ENCODE results near the gene PLPPR1. TPM values are rescaled to one million over a fixed set of nuclear protein-coding genes. Genes with fewer than 3 reads are reported as not detected.
"Not testable (repeated sequence)": the region's sequence is repeated elsewhere in the genome, so short reads cannot be mapped to it uniquely, and the experiment has no call there.

The PLPPR1 gene
- total and polyA plus RNA-seq, 2 of the 13 experiments (the other 11 are each of a cell fraction or from before 2014, with no cell fraction given) = 16.0 to 84.7 TPM

DNA sequence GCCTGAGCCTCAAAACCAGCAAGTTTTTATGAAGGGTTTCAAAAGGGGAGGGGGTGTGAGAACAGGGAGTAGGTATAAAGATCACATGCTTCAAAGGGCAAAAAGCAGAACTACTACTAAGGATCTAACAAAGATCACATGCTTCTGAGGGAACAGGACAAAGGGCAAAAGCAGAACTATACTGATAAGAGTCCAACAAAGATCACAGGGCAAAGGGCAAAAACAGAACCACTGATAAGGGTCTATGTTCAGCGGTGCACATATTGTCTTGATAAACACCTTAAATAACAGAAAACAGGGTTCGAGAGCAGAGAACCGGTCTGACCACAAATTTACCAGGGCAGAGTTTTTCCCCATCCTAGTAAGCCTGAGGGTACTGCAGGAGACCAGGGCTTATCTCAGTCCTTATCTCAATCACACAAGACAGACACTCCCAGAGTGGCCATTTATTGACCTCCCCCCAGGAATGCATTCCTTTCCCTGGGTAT lies 298.9 kb downstream of the PLPPR1 start (continued):
- peak; percentile 80 for TF ChIP-seq CREM (IDR thresholded peaks at IDR 0.05)
- not testable (repeated sequence) for TF ChIP-seq CREM (CRISPR knock-in tag; IDR thresholded peaks at IDR 0.05)
- TF ChIP-seq ZNF747 (CRISPR knock-in tag; IDR thresholded peaks at IDR 0.05; ENCODE audit: borderline replicate concordance) = peak; percentile 49; the same call in 1 of the 2 replicates
- peak; percentile 91 for TF ChIP-seq ISL2 (CRISPR knock-in tag; IDR thresholded peaks at IDR 0.05)
- 0 out of 2 replicates have a peak, but pooled peaks have one; percentile 35 for TF ChIP-seq ATF6 (CRISPR knock-in tag; conservative IDR thresholded peaks at IDR 0.05)
- TF ChIP-seq, protein P1, sequence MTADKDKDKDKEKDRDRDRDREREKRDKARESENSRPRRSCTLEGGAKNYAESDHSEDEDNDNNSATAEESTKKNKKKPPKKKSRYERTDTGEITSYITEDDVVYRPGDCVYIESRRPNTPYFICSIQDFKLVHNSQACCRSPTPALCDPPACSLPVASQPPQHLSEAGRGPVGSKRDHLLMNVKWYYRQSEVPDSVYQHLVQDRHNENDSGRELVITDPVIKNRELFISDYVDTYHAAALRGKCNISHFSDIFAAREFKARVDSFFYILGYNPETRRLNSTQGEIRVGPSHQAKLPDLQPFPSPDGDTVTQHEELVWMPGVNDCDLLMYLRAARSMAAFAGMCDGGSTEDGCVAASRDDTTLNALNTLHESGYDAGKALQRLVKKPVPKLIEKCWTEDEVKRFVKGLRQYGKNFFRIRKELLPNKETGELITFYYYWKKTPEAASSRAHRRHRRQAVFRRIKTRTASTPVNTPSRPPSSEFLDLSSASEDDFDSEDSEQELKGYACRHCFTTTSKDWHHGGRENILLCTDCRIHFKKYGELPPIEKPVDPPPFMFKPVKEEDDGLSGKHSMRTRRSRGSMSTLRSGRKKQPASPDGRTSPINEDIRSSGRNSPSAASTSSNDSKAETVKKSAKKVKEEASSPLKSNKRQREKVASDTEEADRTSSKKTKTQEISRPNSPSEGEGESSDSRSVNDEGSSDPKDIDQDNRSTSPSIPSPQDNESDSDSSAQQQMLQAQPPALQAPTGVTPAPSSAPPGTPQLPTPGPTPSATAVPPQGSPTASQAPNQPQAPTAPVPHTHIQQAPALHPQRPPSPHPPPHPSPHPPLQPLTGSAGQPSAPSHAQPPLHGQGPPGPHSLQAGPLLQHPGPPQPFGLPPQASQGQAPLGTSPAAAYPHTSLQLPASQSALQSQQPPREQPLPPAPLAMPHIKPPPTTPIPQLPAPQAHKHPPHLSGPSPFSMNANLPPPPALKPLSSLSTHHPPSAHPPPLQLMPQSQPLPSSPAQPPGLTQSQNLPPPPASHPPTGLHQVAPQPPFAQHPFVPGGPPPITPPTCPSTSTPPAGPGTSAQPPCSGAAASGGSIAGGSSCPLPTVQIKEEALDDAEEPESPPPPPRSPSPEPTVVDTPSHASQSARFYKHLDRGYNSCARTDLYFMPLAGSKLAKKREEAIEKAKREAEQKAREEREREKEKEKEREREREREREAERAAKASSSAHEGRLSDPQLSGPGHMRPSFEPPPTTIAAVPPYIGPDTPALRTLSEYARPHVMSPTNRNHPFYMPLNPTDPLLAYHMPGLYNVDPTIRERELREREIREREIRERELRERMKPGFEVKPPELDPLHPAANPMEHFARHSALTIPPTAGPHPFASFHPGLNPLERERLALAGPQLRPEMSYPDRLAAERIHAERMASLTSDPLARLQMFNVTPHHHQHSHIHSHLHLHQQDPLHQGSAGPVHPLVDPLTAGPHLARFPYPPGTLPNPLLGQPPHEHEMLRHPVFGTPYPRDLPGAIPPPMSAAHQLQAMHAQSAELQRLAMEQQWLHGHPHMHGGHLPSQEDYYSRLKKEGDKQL (CRISPR knock-in tag; IDR thresholded peaks at IDR 0.05; ENCODE audit: low read depth) = peak; percentile 83; the same call in 1 of the 2 replicates
- TF ChIP-seq FOSL2 (CRISPR knock-in tag; IDR thresholded peaks at IDR 0.05) = peak; percentile 79
- peak; percentile 72 for TF ChIP-seq HDAC2 (CRISPR knock-in tag; IDR thresholded peaks at IDR 0.05)
- 0 out of 2 replicates have a peak, but pooled peaks have one; percentile 24 for TF ChIP-seq DMAP1 (CRISPR knock-in tag; IDR thresholded peaks at IDR 0.05)
- TF ChIP-seq GATAD2A (CRISPR knock-in tag; IDR thresholded peaks at IDR 0.05) = peak; percentile 97
- TF ChIP-seq KLF6 (CRISPR knock-in tag; IDR thresholded peaks at IDR 0.05) = peak; percentile 76
- TF ChIP-seq KDM3A (CRISPR knock-in tag; IDR thresholded peaks at IDR 0.05; ENCODE audit: low read depth) = peak; percentile 59; the same call in 1 of the 2 replicates
- TF ChIP-seq ZFP36L2 (CRISPR knock-in tag; IDR thresholded peaks at IDR 0.05) = peak; percentile 26; the same call in 1 of the 2 replicates
- 0 out of 2 replicates have a peak, but pooled peaks have one; percentile 42 for TF ChIP-seq SATB2 (CRISPR knock-in tag; IDR thresholded peaks at IDR 0.05)
- TF ChIP-seq, protein P2, sequence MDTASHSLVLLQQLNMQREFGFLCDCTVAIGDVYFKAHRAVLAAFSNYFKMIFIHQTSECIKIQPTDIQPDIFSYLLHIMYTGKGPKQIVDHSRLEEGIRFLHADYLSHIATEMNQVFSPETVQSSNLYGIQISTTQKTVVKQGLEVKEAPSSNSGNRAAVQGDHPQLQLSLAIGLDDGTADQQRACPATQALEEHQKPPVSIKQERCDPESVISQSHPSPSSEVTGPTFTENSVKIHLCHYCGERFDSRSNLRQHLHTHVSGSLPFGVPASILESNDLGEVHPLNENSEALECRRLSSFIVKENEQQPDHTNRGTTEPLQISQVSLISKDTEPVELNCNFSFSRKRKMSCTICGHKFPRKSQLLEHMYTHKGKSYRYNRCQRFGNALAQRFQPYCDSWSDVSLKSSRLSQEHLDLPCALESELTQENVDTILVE (CRISPR knock-in tag; IDR thresholded peaks at IDR 0.05) = peak; percentile 85
- peak; percentile 71 for TF ChIP-seq ERF (CRISPR knock-in tag; IDR thresholded peaks at IDR 0.05)
- TF ChIP-seq, protein P3, sequence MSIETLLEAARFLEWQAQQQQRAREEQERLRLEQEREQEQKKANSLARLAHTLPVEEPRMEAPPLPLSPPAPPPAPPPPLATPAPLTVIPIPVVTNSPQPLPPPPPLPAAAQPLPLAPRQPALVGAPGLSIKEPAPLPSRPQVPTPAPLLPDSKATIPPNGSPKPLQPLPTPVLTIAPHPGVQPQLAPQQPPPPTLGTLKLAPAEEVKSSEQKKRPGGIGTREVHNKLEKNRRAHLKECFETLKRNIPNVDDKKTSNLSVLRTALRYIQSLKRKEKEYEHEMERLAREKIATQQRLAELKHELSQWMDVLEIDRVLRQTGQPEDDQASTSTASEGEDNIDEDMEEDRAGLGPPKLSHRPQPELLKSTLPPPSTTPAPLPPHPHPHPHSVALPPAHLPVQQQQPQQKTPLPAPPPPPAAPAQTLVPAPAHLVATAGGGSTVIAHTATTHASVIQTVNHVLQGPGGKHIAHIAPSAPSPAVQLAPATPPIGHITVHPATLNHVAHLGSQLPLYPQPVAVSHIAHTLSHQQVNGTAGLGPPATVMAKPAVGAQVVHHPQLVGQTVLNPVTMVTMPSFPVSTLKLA (IDR thresholded peaks at IDR 0.05) = peak; percentile 60; the same call in 1 of the 2 replicates
- peak; percentile 85; the same call in 1 of the 2 replicates for TF ChIP-seq ZFP37 (CRISPR knock-in tag; IDR thresholded peaks at IDR 0.05; ENCODE audit: borderline replicate concordance)
- peak; percentile 63; the same call in 1 of the 2 replicates for TF ChIP-seq LCORL (IDR thresholded peaks at IDR 0.05)
- TF ChIP-seq LCORL (CRISPR knock-in tag; IDR thresholded peaks at IDR 0.05) = peak; percentile 69; the same call in 1 of the 2 replicates
- peak; percentile 55; the same call in 1 of the 2 replicates for TF ChIP-seq PHF21A (CRISPR knock-in tag; IDR thresholded peaks at IDR 0.05)
- peak; percentile 54; the same call in 1 of the 2 replicates for TF ChIP-seq FOXC1 (CRISPR knock-in tag; IDR thresholded peaks at IDR 0.05; ENCODE audit: borderline replicate concordance)
- TF ChIP-seq PPARG (CRISPR knock-in tag; conservative IDR thresholded peaks at IDR 0.05) = peak; percentile 87
